HL-60 (cell line): ENCODE measurements around the gene SFXN1.

ENCODE experiments used
- DNase-seq, 2 experiments: peaks; one replicate each; pipeline ENCODE4 v3.0.0-alpha.2; 2010 to 2020; ENCODE audit warnings: low read depth in 1 of 2, low spot score in 1 of 2
- H3K27ac ChIP-seq: fragments of 250-450 bp; sonication (Bioruptor Pico); replicated peaks from 2 replicates; pipeline ENCODE4 v1.5.1; 2020; ENCODE audit warnings: mild to moderate bottlenecking, moderate library complexity
- H3K27me3 ChIP-seq: fragments of 250-450 bp; sonication (Bioruptor Pico); 2 replicates; pipeline ENCODE4 v1.5.1; 2021; ENCODE audit warnings: mild to moderate bottlenecking, moderate library complexity; ENCODE audit not compliant: insufficient read depth, poor library complexity, severe bottlenecking
- H3K4me3 ChIP-seq: replicated peaks from 2 replicates; pipeline ENCODE4 v1.5.1; 2011; ENCODE audit warnings: mild to moderate bottlenecking, control low read depth, low read length; ENCODE audit not compliant: insufficient read depth
- GABPA ChIP-seq: IDR thresholded peaks from 2 replicates; pipeline ENCODE4 v1.6.1; 2012; ENCODE audit warnings: low read depth
- POLR2AphosphoS5 ChIP-seq: IDR thresholded peaks from 2 replicates; pipeline ENCODE4 v1.6.1; 2012; ENCODE audit warnings: low read depth
- SPI1 ChIP-seq: IDR thresholded peaks from 2 replicates; pipeline ENCODE4 v1.6.1; 2012; ENCODE audit warnings: low read depth, mild to moderate bottlenecking, borderline replicate concordance
- TF ChIP-seq, protein P1 (sequence below): IDR thresholded peaks from 2 replicates; pipeline ENCODE4 v1.6.1; 2012; ENCODE audit warnings: low read depth; ENCODE audit not compliant: insufficient replicate concordance
- TF ChIP-seq, protein P2 (sequence below): IDR thresholded peaks from one replicate; pipeline ENCODE4 v1.5.1; 2011; ENCODE audit warnings: low read length, control low read depth, inconsistent platforms; ENCODE audit not compliant: insufficient read depth

SFXN1 gene

GRCh38 chr5:175472378-175472777 lies 6.0 kb upstream of the SFXN1 start:
- Histone ChIP-seq H3K27ac (no peak overlapping the region), H3K4me3 (no peak overlapping the region), H3K27me3 (peaks cover 11% of the 10 kb centered on the region)
- TF ChIP-seq GABPA (no peak), POLR2AphosphoS5 (no peak), SPI1 (no peak)
- TF ChIP-seq, protein P1, sequence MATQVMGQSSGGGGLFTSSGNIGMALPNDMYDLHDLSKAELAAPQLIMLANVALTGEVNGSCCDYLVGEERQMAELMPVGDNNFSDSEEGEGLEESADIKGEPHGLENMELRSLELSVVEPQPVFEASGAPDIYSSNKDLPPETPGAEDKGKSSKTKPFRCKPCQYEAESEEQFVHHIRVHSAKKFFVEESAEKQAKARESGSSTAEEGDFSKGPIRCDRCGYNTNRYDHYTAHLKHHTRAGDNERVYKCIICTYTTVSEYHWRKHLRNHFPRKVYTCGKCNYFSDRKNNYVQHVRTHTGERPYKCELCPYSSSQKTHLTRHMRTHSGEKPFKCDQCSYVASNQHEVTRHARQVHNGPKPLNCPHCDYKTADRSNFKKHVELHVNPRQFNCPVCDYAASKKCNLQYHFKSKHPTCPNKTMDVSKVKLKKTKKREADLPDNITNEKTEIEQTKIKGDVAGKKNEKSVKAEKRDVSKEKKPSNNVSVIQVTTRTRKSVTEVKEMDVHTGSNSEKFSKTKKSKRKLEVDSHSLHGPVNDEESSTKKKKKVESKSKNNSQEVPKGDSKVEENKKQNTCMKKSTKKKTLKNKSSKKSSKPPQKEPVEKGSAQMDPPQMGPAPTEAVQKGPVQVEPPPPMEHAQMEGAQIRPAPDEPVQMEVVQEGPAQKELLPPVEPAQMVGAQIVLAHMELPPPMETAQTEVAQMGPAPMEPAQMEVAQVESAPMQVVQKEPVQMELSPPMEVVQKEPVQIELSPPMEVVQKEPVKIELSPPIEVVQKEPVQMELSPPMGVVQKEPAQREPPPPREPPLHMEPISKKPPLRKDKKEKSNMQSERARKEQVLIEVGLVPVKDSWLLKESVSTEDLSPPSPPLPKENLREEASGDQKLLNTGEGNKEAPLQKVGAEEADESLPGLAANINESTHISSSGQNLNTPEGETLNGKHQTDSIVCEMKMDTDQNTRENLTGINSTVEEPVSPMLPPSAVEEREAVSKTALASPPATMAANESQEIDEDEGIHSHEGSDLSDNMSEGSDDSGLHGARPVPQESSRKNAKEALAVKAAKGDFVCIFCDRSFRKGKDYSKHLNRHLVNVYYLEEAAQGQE: no peak
- TF ChIP-seq, protein P2, sequence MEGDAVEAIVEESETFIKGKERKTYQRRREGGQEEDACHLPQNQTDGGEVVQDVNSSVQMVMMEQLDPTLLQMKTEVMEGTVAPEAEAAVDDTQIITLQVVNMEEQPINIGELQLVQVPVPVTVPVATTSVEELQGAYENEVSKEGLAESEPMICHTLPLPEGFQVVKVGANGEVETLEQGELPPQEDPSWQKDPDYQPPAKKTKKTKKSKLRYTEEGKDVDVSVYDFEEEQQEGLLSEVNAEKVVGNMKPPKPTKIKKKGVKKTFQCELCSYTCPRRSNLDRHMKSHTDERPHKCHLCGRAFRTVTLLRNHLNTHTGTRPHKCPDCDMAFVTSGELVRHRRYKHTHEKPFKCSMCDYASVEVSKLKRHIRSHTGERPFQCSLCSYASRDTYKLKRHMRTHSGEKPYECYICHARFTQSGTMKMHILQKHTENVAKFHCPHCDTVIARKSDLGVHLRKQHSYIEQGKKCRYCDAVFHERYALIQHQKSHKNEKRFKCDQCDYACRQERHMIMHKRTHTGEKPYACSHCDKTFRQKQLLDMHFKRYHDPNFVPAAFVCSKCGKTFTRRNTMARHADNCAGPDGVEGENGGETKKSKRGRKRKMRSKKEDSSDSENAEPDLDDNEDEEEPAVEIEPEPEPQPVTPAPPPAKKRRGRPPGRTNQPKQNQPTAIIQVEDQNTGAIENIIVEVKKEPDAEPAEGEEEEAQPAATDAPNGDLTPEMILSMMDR: no peak
- DNase-seq: no peak

DNA sequence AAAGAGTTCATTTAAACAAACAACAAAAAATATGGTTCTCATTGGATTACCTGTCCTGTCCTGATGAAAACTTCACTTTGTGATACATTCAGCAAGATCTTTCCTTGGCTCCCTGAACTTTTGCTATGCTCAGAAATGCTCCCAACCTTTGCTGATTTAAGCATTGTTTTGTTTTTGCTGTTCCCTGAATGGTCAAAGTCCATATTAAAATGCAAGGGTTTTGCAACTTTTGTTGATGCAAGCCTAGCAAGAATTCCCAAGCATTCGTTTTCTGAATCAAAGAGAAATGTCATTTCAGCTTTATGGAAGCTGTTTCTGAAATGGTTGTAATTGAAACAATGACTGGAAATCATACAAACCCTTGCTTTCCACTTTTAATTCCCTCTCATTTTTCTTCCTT lies 3.1 kb upstream of the SFXN1 start:
- H3K4me3 ChIP-seq: no peak overlapping the region
- TF ChIP-seq, protein P1: no peak
- TF ChIP-seq POLR2AphosphoS5 (no peak), GABPA (no peak), SPI1 (no peak)
- TF ChIP-seq, protein P2: no peak

DNA sequence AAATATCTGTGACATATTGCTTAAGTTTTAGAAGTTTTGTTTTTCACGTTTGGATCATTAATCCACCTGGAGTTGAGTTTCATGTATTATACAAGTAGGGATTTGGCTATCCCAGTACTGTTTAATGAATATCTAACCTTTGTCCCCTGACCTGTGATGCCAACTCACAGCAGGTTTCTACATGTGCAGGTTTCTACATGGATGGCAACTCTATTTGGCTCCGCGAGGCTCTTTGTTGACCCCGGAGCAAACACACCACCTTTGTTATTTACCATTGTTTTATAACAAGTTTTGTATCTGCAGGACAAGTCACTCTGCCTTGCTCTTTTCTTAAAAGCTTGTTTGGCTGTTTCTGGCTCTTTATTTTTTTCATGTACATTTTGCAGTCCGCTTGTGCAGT lies 920 bp upstream of the SFXN1 start:
- Histone ChIP-seq H3K27ac (no peak overlapping the region), H3K27me3 (peaks cover 3% of the 10 kb centered on the region), H3K4me3 (no peak overlapping the region)
- TF ChIP-seq, protein P1: no peak
- TF ChIP-seq SPI1 (no peak), POLR2AphosphoS5 (no peak), GABPA (no peak)
- TF ChIP-seq, protein P2: no peak
- DNase-seq: no peak

More for the DNA sequence above, 3.1 kb upstream of the SFXN1 start:
- Histone ChIP-seq H3K27ac (no peak overlapping the region), H3K27me3 (peaks cover 3% of the 10 kb centered on the region)
- DNase-seq: no peak
